HG02678 (cell line): ENCODE measurements around the gene SRPX2.

Source experiments
- ATAC-seq: cut with Tn5 transposase; IDR thresholded peaks from one replicate; pipeline ENCODE4 v1.9.1; 2021; ENCODE audit warnings: mild to moderate bottlenecking, moderate library complexity; ENCODE audit not compliant: unreplicated experiment

SRPX2 gene

GRCh38 chrX:100643956-100644860 lies at the start of gene SRPX2:
Gene SRPX2, plus strand, starts transcription at chrX:100644199. Its CDS starts 2,124 bp downstream, at chrX:100646323.
- ATAC-seq: no peak

GRCh38 chrX:100596601-100597000 lies 47.4 kb upstream of the SRPX2 start:
- ATAC-seq: no peak

- ATAC-seq: no peak
Observed at GRCh38 chrX:100599456-100599855, 44.5 kb upstream of the SRPX2 start.

- ATAC-seq: no peak
Observed at GRCh38 chrX:100600340-100600739, 43.7 kb upstream of the SRPX2 start.

- peak; percentile 67 for ATAC-seq
Observed at GRCh38 chrX:100600758-100601157, 43.2 kb upstream of the SRPX2 start.

- no peak for ATAC-seq
Observed at GRCh38 chrX:100606753-100607152, 37.2 kb upstream of the SRPX2 start.

- no peak for ATAC-seq
Observed at GRCh38 chrX:100609591-100609990, 34.4 kb upstream of the SRPX2 start.

GRCh38 chrX:100611951-100612350 lies 32.0 kb upstream of the SRPX2 start:
- ATAC-seq: no peak

GRCh38 chrX:100615005-100615404 lies 29.0 kb upstream of the SRPX2 start:
- peak; percentile 100 for ATAC-seq

GRCh38 chrX:100623001-100623400 lies 21.0 kb upstream of the SRPX2 start:
- ATAC-seq: no peak

- peak; percentile 93 for ATAC-seq
Observed at GRCh38 chrX:100625985-100626491, 18.0 kb upstream of the SRPX2 start.

- ATAC-seq: no peak
Observed at GRCh38 chrX:100635040-100635439, 9.0 kb upstream of the SRPX2 start.

GRCh38 chrX:100635989-100636320 lies 8.0 kb upstream of the SRPX2 start:
- ATAC-seq: no peak

GRCh38 chrX:100636321-100636991 lies 7.5 kb upstream of the SRPX2 start, which contains the start of gene TSPAN6:
Gene TSPAN6, minus strand, starts transcription at chrX:100636806. Its CDS starts 112 bp downstream, at chrX:100636694.
- ATAC-seq: peak; percentile 99

- no peak for ATAC-seq
Observed at GRCh38 chrX:100642290-100642689, 1.7 kb upstream of the SRPX2 start.

GRCh38 chrX:100643212-100643611 lies 787 bp upstream of the SRPX2 start:
- no peak for ATAC-seq

- ATAC-seq: no peak
Observed at GRCh38 chrX:100645106-100645505, 1.1 kb downstream of the SRPX2 start.

- ATAC-seq: no peak
Observed at GRCh38 chrX:100647095-100647494, 3.1 kb downstream of the SRPX2 start.

- no peak for ATAC-seq
Observed at GRCh38 chrX:100647739-100648138, 3.7 kb downstream of the SRPX2 start.

- no peak for ATAC-seq
Observed at GRCh38 chrX:100648458-100649417, 4.7 kb downstream of the SRPX2 start.
